OCI-LY1 (cell line): Measurements from ENCODE around the gene GSG1L.

Experiments used
- CTCF ChIP-seq: fragments of 200-600 bp; sonication (generic), shearing (Covaris generic); IDR thresholded peaks from 2 replicates; pipeline ENCODE4 v1.5.1; 2017; ENCODE audit warnings: mild to moderate bottlenecking, antibody characterized with exemption, low read length, moderate library complexity, mixed read lengths
- EZH2 ChIP-seq: fragments of 200-600 bp; sonication (generic), shearing (Covaris generic); IDR thresholded peaks from 2 replicates; pipeline ENCODE4 v1.8.0; 2017; ENCODE audit warnings: borderline replicate concordance, mixed run types, mild to moderate bottlenecking, antibody characterized with exemption, low read length, moderate library complexity, mixed read lengths

- no peak for TF ChIP-seq CTCF
- no peak for TF ChIP-seq EZH2
Observed at GRCh38 chr16:27985981-27986380, 77.5 kb downstream of the GSG1L start.
